Coronary artery (tissue), 2 donors: ENCODE results near the gene ARGLU1.
A peak's percentile ranks its signal among the peaks of the same experiment; 100 is the strongest.

ENCODE experiments used
- DNase-seq: peaks from one replicate; pipeline ENCODE4 v3.0.0-alpha.2; 2017; ENCODE audit warnings: low spot score
- H3K27ac ChIP-seq, 2 donors: fragments of 200-600 bp; sonication (generic); one replicate each; pipeline ENCODE4 v1.5.1; 2016 to 2019
- H3K4me3 ChIP-seq: fragments of 200-600 bp; sonication (generic); 2 replicates; pipeline ENCODE4 v1.5.1; 2016; ENCODE audit warnings: mild to moderate bottlenecking, moderate library complexity
- TF ChIP-seq, protein P1 (sequence below): fragments of 200-600 bp; sonication (generic); IDR thresholded peaks from one replicate; pipeline ENCODE4 v1.5.1; 2019; ENCODE audit warnings: antibody characterized with exemption

Gene ARGLU1

DNA sequence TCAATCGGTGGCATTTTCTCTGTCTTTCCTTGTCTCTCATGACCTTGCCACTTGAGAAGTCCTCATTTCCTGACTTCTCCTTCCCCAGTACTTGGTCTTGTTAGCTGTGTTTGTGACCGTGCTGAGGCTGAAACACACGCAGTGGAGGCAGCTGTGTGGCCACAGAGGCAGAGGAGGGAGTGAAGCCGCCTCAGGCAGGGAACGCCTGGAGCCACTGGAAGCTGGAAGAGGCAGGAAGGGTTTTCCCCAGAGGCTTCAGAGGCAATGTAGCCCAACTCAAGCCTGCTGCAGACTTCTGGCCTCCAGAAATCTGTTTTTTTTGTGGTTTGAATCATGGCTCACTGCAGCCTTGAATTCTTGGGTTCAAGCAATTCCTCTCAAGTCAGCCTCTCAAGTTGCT is 29.2 kb upstream of the ARGLU1 start:
- no peak overlapping the region for H3K27ac ChIP-seq
- DNase-seq = no peak
- TF ChIP-seq, protein P1, sequence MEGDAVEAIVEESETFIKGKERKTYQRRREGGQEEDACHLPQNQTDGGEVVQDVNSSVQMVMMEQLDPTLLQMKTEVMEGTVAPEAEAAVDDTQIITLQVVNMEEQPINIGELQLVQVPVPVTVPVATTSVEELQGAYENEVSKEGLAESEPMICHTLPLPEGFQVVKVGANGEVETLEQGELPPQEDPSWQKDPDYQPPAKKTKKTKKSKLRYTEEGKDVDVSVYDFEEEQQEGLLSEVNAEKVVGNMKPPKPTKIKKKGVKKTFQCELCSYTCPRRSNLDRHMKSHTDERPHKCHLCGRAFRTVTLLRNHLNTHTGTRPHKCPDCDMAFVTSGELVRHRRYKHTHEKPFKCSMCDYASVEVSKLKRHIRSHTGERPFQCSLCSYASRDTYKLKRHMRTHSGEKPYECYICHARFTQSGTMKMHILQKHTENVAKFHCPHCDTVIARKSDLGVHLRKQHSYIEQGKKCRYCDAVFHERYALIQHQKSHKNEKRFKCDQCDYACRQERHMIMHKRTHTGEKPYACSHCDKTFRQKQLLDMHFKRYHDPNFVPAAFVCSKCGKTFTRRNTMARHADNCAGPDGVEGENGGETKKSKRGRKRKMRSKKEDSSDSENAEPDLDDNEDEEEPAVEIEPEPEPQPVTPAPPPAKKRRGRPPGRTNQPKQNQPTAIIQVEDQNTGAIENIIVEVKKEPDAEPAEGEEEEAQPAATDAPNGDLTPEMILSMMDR = no peak
- no peak overlapping the region for H3K4me3 ChIP-seq

DNA sequence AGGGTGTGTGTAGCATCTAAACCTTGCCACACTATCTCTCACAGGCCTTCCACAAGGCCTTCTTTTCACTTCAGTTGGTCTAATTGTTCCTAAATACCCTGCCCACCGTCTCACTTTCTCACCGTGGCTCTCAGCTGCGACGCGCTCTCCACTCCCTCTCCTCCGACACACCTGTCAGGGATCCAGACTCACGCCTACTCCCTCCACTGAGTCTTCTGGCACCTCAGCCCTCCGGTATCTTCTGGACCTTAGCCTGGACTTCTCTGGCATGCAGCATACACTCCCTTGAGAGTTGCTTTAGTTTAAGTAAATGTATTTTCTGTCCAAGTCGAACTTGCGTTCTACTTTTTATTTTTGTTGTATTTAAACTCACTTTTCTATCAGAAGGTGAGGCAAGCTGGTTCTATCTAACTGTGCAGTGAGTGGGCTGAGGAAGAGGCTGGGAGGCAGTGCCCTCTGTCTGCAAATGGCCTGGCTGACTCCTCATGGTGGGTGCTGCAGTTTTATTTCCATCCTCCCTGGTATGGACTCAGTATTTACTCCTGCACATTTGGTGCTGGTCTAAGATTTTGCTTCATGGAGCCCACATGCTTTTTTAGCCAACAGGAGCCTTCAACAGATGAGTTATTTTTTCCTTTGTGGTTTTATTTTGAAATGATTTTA is 28.5 kb upstream of the ARGLU1 start:
- TF ChIP-seq, protein P1 = no peak
- DNase-seq = no peak
- Histone ChIP-seq H3K27ac (peak overlapping the region in 1 of 2 donors; percentile 23), H3K4me3 (no peak overlapping the region)

DNA sequence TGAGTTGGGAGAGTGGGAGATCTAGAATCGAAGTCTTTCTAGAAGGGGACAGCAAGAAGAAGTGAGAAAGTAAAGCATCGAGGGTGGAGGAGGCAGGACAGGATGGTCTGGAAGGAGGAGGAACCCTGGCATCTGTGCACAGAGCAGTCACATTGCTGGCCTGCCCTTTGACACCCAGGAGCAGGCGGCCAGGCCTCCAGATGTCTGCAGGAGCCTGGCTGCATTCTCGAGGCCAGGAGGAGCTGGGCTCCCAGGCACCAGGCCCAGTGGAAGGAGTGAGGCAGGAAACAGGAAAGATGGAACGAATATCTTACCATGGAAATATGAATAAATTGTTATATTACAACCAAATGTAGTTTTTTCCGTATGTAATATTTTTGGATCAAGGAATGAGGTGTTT is 27.7 kb upstream of the ARGLU1 start:
- H3K27ac ChIP-seq = peak overlapping the region in 1 of 2 donors; percentile 23
- TF ChIP-seq, protein P1 = no peak
- no peak for DNase-seq
- H3K4me3 ChIP-seq = no peak overlapping the region

DNA sequence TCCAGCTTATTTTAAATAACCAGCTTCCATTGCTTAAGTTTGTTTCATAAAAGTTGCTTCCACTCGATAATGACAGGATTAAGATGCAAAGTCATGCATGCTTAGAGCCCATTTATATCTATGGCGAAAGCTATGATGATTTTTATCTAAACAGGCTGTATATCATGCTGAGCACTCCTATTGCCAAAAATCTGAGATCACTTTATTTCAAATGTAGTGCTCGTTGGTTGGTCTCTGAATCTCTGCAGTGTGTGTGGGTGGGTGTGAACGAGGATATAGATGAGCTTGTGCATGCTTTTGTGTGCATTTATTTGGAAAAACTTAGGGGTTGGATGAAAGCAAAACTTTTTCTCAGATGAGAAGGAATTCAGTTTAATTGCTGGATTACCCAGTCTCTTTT is 27.0 kb upstream of the ARGLU1 start:
- no peak for DNase-seq
- H3K27ac ChIP-seq = no peak overlapping the region
- TF ChIP-seq, protein P1 = no peak
- no peak overlapping the region for H3K4me3 ChIP-seq

DNA sequence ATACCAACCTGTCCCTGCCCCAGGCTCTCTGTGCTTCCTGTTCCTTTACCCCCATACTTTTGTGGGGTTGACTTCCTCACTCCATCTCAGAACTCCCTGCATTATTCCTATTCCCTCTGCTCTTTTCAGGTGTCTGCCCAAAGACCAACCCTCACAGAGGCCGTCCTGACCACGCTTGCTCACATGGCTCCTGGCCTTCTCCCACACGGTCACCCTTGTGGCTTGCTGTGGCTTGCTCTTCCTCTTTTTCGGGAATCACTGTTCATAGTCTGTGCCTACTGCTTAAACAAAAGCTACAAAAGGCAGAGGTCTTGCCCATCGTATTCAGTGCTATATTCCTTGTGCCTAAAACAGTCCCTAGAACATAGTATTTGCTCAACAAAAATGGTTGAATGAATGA is 25.2 kb upstream of the ARGLU1 start:
- DNase-seq = no peak
- Histone ChIP-seq H3K4me3 (no peak overlapping the region), H3K27ac (no peak overlapping the region)
- TF ChIP-seq, protein P1 = no peak

DNA sequence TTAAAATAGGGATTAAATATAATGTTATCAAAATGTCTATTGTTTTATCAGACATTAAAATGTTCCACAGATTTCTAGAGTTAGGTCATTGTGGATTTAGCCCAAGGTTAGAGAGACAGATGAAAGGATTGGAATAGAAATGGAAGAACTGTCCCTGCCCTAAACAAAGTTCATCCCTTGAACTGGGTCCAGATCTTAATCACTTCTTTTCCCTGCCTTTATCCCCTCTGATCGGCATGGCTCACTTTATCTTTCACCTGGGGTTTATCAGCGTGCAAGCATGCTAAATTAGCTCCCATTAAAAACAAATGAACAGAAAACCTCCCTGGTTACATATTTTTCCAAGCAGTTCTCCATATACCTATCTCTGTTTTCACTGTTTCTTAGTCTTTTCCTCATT is 23.4 kb upstream of the ARGLU1 start:
- TF ChIP-seq, protein P1 = no peak
- no peak overlapping the region for H3K4me3 ChIP-seq
- no peak for DNase-seq
- no peak overlapping the region for H3K27ac ChIP-seq

DNA sequence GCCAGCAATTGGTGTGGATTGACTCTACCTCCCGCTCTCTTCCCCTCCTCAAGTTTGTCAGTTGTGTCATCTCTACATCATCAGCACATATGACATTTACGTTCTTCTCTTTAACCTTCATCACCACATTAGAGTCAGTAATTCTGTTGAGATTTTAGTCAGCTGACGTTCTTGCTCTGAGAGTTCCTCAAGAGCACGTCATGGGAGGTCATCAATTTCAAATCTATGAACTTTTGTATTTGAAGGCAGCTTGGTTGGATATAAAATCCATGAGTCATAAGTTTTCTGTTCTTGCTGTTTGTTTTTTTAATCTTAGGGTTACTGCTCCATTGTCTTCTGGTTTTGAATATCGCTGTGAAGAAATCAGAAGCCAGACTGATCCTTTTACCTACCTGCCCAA is 21.8 kb upstream of the ARGLU1 start:
- Histone ChIP-seq H3K4me3 (no peak overlapping the region), H3K27ac (no peak overlapping the region)
- DNase-seq = no peak
- TF ChIP-seq, protein P1 = no peak
